ENCODE measurements around the gene LUC7L2.
"Not testable (repeated sequence)": the region's sequence is repeated elsewhere in the genome, so short reads cannot be mapped to it uniquely, and the experiment has no call there.

Gene LUC7L2

DNA sequence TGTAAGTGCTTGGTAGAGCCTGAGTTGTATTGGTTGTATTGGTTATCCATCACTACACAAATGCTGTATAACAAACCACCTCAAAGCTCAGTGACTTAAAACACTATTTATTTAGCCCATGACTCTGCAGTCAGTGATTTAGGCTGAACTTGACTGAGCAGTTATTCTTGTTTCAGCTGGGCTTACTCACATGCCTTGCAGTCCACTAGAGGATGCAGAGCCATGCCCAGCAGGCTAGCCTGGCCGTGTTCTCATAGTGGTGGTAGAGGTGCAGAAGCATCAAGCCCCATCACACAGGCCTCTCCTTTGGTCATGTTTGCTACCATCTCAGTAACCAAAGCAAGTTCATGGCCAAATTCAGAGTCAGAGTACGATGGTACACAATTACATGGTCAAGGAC, 43.9 kb downstream of the LUC7L2 start:
- no peak for DNase-seq

DNA sequence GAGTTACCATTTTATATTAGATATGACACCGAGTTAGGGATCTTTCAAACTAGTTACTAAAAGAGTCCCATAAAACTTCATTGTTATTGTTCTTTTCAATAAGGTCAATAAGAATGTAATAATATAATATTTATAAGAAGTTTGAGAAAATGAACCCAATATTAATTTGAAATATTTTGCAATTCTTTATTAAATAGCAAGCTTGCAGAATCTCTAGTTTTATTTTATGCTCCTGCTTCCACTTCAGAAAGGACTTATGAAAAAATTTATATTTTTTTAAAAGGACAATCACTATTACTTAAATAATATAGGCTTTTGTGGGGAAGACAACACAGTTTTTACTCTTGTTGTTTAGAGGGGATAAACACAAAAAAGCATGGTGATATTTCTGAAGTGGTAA, 47.9 kb downstream of the LUC7L2 start:
- no peak for DNase-seq

DNA sequence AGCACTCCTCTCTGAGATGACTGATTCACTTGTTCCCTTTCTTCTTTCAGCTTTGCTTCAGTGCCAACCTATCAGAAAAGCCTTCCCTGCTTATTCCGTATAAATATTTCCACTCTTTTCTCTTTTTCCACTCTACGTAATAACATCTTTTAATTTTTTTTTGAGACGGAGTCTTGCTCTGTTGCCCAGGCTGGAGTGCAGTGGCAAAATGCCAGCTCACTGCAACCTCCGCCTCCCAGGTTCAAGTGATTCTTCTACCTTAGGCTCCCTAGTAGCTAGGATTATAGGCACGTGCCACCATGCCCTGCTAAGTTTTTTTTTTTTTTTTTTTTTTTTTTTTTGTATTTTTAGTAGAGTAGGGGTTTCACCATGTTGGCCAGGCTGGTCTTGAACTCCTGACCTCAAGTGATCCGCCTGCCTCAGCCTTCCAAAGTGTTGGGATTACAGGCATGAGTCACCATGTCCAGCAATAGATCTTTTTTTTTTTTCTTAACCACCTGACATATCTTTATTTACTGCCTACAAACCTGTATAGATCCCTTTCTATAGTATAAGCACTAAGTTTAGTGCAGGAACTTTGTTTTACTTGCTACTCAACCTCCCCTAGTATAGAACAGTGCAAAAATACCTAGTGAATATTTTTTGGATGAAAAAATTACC, 55.2 kb downstream of the LUC7L2 start:
- DNase-seq, result not testable (repeated sequence)

DNA sequence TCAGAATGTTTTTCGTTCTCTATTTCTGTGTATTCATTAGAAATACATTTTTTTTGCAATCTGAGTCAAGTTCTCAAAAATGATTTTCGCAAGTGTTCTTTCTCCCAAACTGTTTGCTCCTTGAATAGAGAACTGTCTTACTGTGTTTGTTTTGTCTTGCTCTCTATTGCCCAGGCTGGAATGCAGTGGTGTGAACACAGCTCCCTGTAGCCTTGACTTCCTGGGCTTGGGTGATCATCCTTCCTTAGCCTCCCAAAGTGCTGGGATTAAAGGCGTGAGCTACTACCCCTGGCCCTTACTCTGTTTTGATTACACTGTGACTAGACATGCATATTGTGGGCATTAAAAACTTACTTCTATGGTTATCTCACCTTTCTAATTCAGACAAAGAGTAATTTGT, 56.7 kb downstream of the LUC7L2 start:
- DNase-seq, result no peak

DNA sequence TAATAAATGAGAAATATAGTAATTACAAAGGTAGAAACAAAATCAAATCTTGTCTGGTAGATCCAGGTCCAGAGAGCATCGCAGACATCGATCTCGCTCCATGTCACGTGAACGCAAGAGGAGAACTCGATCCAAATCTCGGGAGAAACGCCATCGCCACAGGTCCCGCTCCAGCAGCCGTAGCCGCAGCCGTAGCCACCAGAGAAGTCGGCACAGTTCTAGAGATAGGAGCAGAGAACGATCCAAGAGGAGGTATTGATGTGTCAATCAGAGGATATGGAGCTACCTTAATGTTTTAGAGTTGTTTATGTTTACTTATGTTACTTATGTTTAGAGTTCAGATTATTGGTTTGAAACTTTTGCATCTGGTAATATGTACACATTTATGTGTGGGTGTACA, 57.8 kb downstream of the LUC7L2 start:
- no peak for DNase-seq

DNA sequence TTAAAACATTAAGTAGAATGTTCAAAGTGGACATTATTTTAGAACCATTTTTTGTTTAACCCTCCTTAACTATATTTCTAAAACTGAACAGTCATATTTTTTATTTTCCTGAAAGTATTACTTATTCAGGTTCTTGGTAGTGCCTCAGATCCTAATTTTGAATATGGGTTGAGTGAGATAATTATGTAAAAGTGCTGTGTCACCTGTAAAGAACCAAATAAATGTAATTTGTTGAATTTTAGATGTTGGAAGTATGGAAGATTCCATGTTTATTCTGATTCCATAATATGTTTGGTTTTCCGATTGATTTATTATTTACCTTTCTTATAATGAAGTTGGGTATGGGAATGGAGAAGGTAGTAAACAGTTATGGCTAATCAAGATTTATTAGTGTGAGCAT, 61.4 kb downstream of the LUC7L2 start:
- DNase-seq, result no peak

DNA sequence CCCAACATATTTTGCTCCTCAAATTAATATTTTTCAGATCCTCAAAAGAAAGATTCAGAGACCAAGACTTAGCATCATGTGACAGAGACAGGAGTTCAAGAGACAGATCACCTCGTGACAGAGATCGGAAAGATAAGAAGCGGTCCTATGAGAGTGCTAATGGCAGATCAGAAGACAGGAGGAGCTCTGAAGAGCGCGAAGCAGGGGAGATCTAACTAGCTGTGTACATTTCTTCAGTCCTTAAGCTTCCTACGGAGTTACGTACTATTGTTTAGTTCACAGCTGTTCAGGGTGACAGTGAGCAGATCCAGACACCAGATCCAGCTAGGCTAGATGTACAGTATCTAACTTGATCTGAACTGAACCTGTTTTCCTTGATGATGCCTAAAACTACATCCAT, 62.4 kb downstream of the LUC7L2 start:
- DNase-seq, result no peak

DNA sequence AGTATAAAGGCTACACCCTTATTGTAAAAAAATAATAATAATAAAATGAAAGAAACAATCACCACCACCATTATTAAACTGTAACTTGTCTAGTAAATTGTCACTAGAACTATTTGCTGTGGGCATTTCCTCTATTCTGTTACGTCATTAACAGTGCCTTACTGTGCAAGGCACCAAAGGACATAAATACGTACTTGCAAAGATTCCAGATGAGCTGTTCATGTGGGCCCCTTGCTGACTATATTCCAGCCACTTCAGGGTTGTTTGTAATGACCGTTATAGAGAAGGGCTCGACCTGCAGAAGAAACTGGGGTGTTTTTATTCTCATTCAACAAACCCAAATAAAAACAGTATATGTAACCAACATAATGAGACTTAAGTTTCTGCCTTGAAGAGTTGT, 63.4 kb downstream of the LUC7L2 start:
- no peak for DNase-seq

DNA sequence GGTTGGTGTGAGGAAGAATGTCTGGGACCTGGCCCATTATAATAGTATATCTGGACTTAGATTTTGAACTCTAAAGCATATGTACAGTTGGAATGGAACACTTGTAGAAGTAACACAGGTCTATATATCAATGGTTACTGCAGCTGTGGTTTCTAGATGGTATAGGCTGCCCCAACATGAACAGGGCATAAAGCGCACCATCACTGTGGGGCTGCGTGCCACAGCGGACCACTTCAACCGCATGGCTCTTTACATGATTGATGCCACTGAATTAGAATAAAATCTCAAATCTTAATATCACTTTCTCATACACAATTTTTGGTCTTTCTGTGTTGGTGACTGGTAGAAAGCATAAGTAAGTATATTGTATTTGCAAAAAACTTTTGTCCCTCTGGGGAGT, 64.3 kb downstream of the LUC7L2 start:
- DNase-seq, result no peak

DNA sequence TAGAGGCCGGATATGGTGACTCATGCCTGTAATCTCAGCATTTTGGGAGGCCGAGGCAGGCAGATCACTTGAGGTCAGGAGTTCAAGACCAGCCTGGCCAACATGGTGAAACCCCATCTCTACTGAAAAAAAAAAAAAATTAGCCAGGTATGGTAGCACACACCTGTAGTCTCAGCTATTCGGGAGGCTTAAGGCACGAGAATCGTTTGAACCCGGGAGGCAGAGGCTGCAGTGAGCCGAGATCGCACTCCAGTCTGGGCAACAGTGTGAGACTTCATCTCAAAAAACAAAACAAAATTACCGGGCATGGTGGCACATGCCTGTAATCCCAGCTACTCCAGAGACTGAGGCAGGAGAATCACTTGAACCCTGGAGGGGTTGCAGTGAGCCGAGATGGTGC, 66.0 kb downstream of the LUC7L2 start:
- DNase-seq, result not testable (repeated sequence)

DNA sequence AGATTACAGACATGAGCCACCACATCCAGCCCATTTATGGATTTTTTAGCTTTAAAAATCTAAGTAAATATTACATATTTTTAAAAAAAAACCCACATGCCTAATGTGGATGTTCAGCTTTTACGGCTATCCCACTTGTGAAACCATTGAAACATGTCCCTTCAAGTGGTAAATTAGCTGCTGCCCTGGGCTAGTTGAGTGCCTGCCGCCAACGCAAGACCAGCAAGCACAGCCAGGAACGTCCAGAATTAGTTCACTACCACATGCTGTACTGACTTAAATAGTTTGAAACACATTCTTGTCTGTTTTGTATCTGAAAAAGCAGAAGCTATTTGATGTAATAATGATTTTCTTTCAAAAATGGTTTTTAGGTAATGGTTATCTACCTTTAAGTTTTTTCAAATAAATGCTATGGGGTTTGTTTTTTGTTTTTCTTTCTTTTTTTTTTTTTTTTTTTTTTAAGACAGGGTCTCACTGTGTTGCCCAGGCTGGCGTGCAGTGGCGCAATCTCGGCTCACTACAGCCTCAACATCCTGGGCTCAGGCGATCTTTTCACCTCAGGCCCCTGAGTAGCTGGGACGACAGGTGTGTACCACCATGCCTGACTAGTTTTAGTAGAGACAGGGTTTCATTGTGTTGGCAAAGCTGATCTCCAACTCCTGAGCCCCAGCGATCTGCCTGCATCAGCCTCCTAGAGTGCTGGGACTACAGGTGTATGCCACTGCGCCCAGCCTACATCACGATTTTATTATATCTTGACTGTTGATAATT, 66.7 kb downstream of the LUC7L2 start:
- no peak for DNase-seq

DNA sequence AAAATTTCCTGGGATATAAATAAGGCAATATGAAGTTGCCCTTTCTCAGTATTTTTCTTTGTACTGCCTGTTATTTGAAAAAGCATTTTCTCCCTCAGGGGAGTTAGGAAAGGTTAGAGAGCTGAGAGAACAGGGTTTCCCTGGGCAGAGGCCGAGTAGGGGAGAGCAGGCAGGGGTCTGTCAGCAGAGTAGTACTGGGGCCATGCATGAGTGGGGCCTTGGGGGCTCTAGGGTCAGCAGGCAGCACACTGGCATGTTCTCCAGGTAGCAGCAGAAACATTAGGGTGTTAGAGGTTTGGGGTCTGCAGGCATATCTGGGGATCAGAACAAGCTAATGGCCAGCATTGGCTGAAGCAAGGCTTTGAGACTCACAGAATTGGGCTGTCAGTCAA, 67.3 kb downstream of the LUC7L2 start:
- no peak for DNase-seq

DNA sequence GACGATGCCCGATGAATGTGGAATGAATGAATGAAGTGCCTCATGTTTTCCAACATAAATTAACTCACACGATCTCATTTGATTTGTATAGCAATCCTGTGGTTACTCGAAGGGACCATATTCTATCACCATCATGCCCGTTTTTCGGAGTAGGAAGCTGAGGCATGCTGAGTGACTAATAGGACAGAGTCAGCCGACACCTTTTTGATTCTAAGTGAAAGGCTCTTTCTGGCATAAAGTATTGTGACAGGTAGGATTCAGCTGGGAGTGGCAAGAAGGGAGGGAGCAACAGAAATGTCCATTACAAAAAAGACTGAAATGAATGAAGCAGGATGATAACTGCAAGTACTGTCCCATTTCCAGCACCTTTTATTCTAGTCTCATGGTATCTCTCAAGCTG, 68.1 kb downstream of the LUC7L2 start:
- DNase-seq, result no peak

DNA sequence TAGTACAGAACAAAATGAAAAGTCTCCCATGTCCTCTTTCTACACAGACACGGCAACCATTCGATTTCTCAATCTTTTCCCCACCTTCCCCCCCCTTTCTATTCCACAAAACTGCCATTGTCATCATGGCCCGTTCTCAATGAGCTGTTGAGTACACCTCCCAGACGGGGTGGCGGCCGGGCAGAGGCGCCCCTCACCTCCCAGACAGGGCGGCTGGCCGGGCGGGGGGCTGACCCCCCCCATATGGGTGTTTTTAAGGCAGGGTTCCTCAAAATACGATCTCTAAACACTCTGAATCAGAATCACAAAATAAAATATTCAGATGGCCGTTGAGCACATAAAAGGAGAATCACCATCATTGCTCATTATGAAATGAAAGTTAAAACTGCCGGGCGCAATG, 70.0 kb downstream of the LUC7L2 start:
- not testable (repeated sequence) for DNase-seq

DNA sequence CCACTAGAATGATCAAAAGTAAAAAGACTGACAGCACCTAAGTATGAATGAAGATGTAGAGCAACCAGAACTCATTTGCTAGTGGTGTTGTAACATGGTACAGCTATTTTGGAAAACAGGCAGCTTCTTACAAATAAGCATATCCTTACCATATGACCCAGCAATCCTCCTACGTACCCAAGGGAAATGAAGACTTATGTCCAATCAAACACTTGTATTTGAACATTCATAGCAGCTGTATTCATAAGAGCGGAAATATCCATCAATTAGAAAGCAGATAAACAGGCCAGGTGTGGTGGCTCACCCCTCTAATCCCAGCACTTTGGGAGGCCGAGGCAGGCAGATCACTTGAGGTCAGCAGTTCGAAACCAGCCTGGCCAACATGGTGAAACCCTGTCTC, 70.7 kb downstream of the LUC7L2 start:
- no peak for DNase-seq

DNA sequence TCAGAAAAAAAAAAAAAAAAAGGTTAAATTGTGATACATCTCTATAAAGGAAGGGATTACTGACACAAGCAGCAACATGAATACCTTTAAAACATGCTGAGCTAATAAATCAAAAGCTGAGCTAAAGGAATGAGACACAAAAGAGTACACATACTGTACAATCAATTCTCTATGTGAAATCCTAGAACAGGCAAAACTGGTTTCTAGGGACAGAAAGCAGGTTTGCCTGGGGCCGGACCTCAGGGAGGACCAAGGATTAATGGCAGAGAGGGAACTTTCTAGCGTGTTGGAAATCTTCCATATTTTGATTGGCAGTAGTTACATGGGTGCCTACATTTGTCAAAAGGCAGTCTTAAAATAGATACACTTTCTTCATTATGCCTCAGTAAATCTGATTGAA, 71.3 kb downstream of the LUC7L2 start:
- no peak for DNase-seq

DNA sequence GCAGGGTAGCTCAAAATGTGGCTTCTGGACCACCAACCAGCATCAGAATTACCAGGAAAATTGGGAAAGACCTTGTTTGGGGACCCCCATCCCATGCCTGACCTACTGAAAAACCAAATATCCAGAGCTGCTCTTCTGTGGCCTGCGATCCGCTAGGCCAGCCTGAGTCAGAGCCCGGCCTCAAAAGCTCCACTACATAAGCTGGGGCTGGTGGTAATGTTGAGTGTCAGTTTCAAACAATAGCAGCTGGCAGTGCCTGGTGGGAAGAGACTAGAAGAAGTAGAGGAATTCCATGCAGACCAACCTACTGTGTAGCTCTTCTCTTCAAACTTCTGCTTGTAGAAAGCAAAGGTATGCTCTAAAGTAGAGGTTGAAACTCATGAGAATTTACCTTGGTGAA, 71.8 kb downstream of the LUC7L2 start:
- DNase-seq, result no peak

DNA sequence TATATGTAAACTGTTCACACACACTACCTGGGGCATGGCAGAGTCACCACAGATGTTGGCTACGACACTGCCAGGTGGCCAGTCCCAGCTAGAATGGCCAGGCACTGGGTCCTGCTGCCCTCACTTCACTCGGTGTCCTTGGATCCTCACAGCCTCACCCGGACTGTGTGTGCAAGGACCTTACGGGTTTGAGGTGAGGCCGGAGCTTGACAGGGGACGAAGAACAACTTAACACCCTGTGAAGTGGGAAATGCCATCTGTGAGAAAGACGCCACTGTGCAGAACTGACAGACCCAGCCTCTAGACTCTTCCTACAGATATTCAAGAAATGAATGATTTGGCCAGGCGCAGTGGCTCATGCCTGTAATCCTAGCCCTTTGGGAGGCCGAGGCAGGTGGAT, 77.1 kb downstream of the LUC7L2 start:
- no peak for DNase-seq

DNA sequence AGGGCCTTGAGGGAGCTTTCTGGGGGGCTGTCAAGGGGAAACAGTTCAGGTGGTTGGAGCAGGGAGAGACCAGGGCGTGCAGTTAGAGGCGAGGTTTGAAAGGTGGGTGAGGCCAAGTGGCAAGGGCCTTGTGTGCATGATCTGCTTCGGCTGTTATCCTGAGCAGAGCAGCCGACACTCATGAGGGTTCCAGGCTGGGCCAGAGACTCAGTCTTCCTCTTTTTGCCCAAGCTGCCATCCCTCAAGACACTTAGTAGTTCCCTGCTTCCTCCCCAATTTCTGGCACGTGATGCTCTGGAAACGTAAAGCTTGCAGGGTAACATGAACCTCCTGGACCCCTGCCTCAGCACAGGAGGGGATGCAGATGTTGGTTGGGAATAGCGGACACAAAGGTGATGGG, 79.7 kb downstream of the LUC7L2 start:
- no peak for DNase-seq

DNA sequence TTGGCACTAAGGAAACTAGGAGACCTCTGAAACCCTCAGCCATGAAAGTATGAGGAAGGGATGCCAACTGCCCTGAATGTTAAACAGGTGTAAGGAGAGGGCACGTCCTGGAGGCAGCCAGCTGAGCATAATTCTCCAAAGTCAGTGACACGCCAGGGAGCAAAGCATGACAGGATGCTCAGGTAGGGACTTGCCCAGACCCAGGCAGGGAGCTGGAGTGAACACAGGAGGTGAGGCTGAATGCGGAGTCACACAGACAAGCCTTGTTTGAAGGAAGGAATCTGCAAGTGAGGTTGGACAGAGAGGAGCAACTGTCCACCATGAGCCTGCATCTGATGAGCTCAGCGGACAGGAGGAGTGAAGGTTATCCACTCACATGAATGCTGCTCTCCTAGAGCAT, 82.3 kb downstream of the LUC7L2 start:
- no peak for DNase-seq

DNA sequence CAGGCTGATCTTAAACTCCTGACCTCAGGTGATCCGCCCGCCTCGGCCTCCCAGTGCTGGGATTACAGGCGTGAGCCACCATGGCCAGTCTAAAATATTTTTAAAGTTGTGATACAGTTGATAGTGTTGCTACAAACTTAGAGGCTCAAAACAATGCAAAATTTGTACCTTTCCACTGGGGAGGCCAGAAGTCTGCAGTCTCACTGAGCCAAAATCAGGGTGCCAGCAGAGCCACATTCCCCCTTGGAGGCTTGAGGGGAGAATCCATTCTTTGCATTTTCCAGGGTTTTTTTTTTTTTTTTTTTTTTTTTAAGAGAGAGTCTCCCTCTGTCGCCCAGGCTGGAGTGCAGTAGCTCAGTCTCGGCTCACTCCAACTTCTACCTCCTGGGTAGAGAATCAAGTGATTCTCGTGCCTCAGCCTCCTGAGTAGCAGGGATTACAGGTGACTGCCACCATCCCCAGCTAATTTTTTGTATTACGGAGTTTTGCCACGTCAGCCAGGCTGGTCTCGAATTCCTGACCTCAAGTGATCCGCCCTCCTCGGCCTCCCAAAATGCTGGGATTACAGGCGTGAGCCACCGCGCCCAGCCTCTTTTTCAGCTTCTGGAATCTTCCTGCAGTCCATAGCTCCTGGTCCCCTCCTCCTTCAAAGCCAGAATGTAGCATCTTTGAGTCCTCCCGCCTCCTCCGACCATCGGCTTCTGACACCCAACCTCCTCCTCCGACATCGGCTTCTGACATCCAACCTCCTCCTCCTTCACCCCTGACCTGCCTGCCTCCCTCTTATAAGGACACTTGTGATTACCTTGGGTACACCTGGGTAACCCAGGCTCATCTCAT, 86.6 kb downstream of the LUC7L2 start:
- DNase-seq, result no peak

DNA sequence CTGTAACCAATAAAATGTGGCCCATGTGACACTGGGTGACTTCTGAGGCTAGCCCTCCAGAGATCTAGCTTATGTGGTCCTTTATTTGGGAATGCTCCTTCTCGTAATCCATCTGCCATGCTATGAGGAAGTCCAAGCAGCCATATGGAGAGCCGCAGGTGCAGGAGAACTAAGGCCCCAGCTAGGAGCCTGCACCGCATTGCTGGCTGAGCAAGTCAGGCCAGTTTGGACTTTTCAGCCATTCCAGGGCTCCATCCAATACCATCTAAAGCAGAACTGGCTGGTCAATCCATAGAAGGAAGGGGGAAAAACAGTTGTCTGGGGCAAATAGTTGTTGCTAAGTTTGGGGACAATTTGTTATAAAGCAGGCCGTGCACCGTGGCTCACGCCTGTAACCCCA, 91.2 kb downstream of the LUC7L2 start:
- no peak for DNase-seq

DNA sequence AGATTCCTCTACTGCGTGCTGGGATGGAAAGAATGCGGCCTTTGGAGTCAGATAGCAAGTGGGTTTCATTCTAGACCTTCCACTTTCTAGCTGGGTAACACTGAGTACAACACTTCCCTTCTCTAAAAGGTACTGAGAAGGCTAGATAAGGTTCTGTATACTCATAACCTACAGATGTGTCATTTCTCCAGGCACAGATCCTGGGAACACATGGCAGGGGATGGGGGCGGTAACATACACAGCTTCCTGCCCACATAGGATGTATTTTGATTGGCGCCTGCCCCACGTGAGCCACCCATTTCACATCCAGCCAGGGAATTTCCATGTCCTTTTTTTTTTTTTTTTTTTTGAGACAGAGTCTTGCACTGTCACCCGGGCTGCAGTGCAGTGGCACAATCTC, 91.9 kb downstream of the LUC7L2 start:
- no peak for DNase-seq

All from T1000 (cell line).